Measurements from ENCODE around the gene PKIG. TPM values are rescaled to one million over a fixed set of nuclear protein-coding genes. Genes with fewer than 3 reads are reported as not detected.
A peak's percentile ranks its signal among the peaks of the same experiment; 100 is the strongest.

Gene PKIG
- total and polyA plus RNA-seq, 11 donors: 155 to 286 (median 200) TPM

DNA sequence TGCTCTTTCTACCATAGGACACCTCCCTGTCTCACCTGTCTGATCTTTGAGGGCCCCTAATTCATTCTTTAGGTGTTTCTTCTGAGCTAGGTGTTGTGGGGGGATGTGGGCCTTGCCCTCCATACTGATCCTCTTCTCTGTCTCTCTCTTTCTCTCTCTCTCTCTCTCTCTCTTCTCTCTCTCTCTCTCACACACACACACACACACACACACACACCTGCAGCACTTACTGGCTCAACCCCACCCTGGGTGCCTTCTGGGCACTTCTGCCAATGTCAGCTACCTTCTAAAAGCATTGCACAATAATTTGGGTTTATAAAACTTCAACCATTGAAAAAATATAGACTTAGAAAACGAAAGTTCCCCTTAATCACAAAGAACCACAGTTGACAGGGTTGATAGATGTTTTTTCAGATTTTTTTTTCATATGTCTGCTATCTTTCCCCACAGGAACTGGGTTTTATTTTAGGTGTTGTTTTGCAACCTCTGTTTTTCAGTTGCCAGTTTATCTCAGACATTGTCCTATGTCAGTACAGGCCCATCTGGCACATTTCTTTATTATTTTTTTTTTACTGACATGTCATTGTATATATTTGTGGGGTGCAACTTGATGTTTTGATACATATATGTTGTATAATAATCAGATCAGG, 28.1 kb downstream of the PKIG start:
- H3K4me3 ChIP-seq: peak overlapping the region in 1 of 12 donors; percentile 35
- no peak for TF ChIP-seq POLR2A (IDR thresholded peaks at IDR 0.05)
- TF ChIP-seq, protein P1, sequence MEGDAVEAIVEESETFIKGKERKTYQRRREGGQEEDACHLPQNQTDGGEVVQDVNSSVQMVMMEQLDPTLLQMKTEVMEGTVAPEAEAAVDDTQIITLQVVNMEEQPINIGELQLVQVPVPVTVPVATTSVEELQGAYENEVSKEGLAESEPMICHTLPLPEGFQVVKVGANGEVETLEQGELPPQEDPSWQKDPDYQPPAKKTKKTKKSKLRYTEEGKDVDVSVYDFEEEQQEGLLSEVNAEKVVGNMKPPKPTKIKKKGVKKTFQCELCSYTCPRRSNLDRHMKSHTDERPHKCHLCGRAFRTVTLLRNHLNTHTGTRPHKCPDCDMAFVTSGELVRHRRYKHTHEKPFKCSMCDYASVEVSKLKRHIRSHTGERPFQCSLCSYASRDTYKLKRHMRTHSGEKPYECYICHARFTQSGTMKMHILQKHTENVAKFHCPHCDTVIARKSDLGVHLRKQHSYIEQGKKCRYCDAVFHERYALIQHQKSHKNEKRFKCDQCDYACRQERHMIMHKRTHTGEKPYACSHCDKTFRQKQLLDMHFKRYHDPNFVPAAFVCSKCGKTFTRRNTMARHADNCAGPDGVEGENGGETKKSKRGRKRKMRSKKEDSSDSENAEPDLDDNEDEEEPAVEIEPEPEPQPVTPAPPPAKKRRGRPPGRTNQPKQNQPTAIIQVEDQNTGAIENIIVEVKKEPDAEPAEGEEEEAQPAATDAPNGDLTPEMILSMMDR (IDR thresholded peaks at IDR 0.05): peak in 1 of 12 donors; percentile 7
- intact Hi-C loops (cut with DNase I): loop anchor here in 9 of 10 donors (1.0 to 10.0 kb wide), 17 partner anchors 33 to 396 kb away; partner anchors contain the start of genes TTPAL (in 4 of the 9), OSER1 (in 2 of the 9), ADA (in 1 of the 9) and FITM2 (in 1 of the 9)
- ATAC-seq: peak in 1 of 4 donors; percentile 1
- peak overlapping the region; percentile 34 to 89 (median 80) for H3K27ac ChIP-seq
- no peak for DNase-seq
- H3K9me3 ChIP-seq: no peaks in the 10 kb centered on the region
- WGBS, 4 donors: 0 to 11% (median 2%) methylated on average over 1 of the region's 1 CpG
- H3K4me1 ChIP-seq: peaks cover 8 to 74% (median 44%) of the 10 kb centered on the region in 12 donors
- H3K36me3 ChIP-seq: peaks cover 0 to 42% (median 24%) of the 10 kb centered on the region in 9 donors
- no peaks in the 10 kb centered on the region for H3K27me3 ChIP-seq

DNA sequence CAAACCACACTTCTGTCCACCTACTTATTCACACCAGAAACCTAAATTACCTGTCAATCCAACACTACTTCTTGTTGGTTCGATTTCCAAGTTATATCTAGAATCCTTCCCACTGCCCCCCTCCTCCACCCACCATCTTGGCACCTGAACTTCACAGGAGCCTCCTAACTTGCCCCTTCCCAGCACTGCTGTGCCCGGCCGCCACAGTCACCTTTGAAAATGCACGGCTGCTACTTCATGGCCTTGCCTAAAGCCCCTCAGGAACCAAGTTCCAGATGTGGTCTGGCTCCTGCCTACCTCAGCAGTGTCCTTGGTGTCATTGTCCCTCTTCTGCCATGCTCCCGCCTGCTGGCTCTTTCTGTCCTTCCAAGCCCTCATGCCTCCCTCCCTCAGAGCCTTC, 31.2 kb downstream of the PKIG start:
- peaks cover 19 to 93% (median 65%) of the 10 kb centered on the region in 12 donors for H3K4me1 ChIP-seq
- no peaks in the 10 kb centered on the region for H3K9me3 ChIP-seq
- peaks cover 0 to 61% (median 46%) of the 10 kb centered on the region in 9 donors for H3K36me3 ChIP-seq
- no peak overlapping the region for H3K4me3 ChIP-seq
- no peak for TF ChIP-seq POLR2A (IDR thresholded peaks at IDR 0.05)
- TF ChIP-seq, protein P1 (IDR thresholded peaks at IDR 0.05): no peak
- ATAC-seq (no peak), DNase-seq (no peak)
- peak overlapping the region in 8 of 12 donors; percentile 17 to 86 (median 77) for H3K27ac ChIP-seq
- 92 to 98% (median 95%) methylated on average over 5 of the region's 5 CpGs for WGBS, 4 donors
- intact Hi-C loops (cut with DNase I): loop anchor here in 8 of 10 donors (5.0 to 10.0 kb wide), 12 partner anchors 36 to 399 kb away; partner anchors contain the start of genes TTPAL (in 4 of the 8), OSER1 (in 2 of the 8), ADA (in 1 of the 8) and FITM2 (in 1 of the 8)
- no peaks in the 10 kb centered on the region for H3K27me3 ChIP-seq

DNA sequence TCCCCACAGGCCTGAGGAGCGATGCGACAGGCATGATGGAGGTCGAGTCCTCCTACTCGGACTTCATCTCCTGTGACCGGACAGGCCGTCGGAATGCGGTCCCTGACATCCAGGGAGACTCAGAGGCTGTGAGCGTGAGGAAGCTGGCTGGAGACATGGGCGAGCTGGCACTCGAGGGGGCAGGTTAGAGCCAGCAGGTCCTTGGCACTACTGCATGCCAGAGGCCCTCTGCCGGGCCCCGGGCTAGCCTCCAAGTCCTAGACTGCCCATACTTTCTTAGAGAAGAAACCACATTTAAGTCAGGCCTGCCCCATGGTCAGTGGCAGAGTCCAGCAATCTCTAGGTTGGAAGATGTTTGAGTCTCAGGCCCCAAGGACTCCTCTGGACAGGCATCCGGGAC, 32.1 kb downstream of the PKIG start:
- TF ChIP-seq, protein P1 (IDR thresholded peaks at IDR 0.05): no peak
- TF ChIP-seq POLR2A (IDR thresholded peaks at IDR 0.05): no peak
- peak; percentile 48 to 77 (median 66) for DNase-seq
- H3K27ac ChIP-seq: peak overlapping the region; percentile 47 to 86 (median 74)
- H3K27me3 ChIP-seq: no peaks in the 10 kb centered on the region
- H3K4me3 ChIP-seq: no peak overlapping the region
- ATAC-seq: peak; percentile 38 to 59 (median 46)
- no peaks in the 10 kb centered on the region for H3K9me3 ChIP-seq
- H3K4me1 ChIP-seq: peaks cover 15 to 89% (median 57%) of the 10 kb centered on the region in 12 donors
- 43 to 51% (median 49%) methylated on average over 13 to 14 of the region's 14 CpGs for WGBS, 4 donors
- intact Hi-C loops (cut with DNase I): loop anchor here in 8 of 10 donors (5.0 to 10.0 kb wide), 12 partner anchors 37 to 400 kb away; partner anchors contain the start of genes TTPAL (in 4 of the 8), OSER1 (in 2 of the 8), ADA (in 1 of the 8) and FITM2 (in 1 of the 8)
- H3K36me3 ChIP-seq: peaks cover 0 to 71% (median 56%) of the 10 kb centered on the region in 9 donors

Data from heart left ventricle (tissue), 16 donors.